Measurements from ENCODE around the gene TTC31.
"Not testable (repeated sequence)": the region's sequence is repeated elsewhere in the genome, so short reads cannot be mapped to it uniquely, and the experiment has no call there.

GRCh38 chr2:74442483-74443297 lies 40.2 kb upstream of the TTC31 start:
- not testable (repeated sequence) for TF ChIP-seq POLR2AphosphoS5, POLR2A, TAF1, POU2F2 (IDR thresholded peaks at IDR 0.05; ENCODE audit: low read depth, low read length)
